SK-N-MC (cell line): ENCODE data around the gene BABAM2.

Source experiments
- DNase-seq: peaks from one replicate; pipeline ENCODE4 v3.0.0-alpha.2; 2011; ENCODE audit warnings: low read depth, low spot score
- H3K27ac ChIP-seq: fragments of 200-600 bp; sonication (generic); 2 replicates; pipeline ENCODE4 v1.5.1; 2016; ENCODE audit warnings: mixed run types
- H3K36me3 ChIP-seq: fragments of 200-600 bp; sonication (generic); 2 replicates; pipeline ENCODE4 v1.6.1; 2017; ENCODE audit warnings: antibody characterized with exemption, low read length, mixed read lengths; ENCODE audit not compliant: insufficient read depth
- H3K4me3 ChIP-seq: fragments of 200-600 bp; sonication (generic); 2 replicates; pipeline ENCODE4 v1.5.1; 2016
- H3K9ac ChIP-seq: fragments of 200-600 bp; sonication (generic); 2 replicates; pipeline ENCODE4 v1.8.0; 2017; ENCODE audit warnings: mixed run types, mixed read lengths; ENCODE audit not compliant: insufficient read length
- H3K9me3 ChIP-seq: fragments of 200-600 bp; sonication (generic); 2 replicates; pipeline ENCODE4 v1.6.1; 2017; ENCODE audit warnings: low read depth, mild to moderate bottlenecking, antibody characterized with exemption, low read length, moderate library complexity, mixed read lengths
- EZH2 ChIP-seq: fragments of 200-600 bp; sonication (generic); IDR thresholded peaks from one replicate; pipeline ENCODE4 v1.6.1; 2017; ENCODE audit warnings: antibody characterized with exemption
- FOXP2 ChIP-seq: optimal IDR thresholded peaks from 2 replicates; pipeline ENCODE3; 2011; ENCODE audit warnings: mild to moderate bottlenecking, moderate library complexity; ENCODE audit not compliant: insufficient read depth; ENCODE audit errors: extremely low read length, control extremely low read depth
- POLR2AphosphoS5 ChIP-seq: IDR thresholded peaks from 2 replicates; pipeline ENCODE4 v1.6.1; 2012; ENCODE audit warnings: mild to moderate bottlenecking, low read depth, low read length, borderline replicate concordance

BABAM2 gene

DNA sequence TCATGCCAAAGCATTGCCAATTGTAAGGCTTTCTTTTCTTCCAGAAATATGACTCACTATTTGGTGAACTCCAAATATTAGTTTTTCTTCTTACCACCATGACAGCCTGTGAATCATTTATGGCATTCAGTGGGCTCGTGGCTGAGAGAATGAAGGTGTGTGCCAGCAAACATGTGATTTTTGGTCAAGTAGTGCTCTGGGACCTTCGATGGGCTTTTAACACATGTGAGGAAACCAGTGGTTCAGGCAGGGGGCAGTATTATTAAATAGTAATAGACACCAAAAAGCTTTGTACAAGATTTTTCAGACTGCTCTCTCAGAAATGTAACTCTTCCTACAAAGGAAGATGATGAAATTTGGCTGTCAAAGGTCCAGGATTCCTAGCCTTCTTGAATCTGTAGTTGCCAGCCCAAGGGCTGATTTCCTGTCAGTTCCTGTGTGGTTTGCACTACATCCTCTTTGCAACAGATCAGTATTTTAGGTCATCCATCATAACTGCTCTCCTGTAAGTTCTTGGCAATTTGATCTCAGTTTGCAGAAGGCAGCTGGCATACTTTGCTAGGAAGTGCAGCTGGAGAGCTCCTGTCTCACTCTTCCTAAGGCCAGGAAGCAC, 64.3 kb downstream of the BABAM2 start:
- H3K36me3 ChIP-seq = no peaks in the 10 kb centered on the region
- TF ChIP-seq FOXP2 = no peak
- no peak; the same call in 1 of the 2 replicates for TF ChIP-seq POLR2AphosphoS5
- TF ChIP-seq EZH2 = no peak
- H3K4me3 ChIP-seq = peak overlapping the region; percentile 36
- H3K9ac ChIP-seq = peak overlapping the region; percentile 11
- no peaks in the 10 kb centered on the region for H3K9me3 ChIP-seq
- H3K27ac ChIP-seq = peak overlapping the region; percentile 78
- DNase-seq = peak; percentile 87

DNA sequence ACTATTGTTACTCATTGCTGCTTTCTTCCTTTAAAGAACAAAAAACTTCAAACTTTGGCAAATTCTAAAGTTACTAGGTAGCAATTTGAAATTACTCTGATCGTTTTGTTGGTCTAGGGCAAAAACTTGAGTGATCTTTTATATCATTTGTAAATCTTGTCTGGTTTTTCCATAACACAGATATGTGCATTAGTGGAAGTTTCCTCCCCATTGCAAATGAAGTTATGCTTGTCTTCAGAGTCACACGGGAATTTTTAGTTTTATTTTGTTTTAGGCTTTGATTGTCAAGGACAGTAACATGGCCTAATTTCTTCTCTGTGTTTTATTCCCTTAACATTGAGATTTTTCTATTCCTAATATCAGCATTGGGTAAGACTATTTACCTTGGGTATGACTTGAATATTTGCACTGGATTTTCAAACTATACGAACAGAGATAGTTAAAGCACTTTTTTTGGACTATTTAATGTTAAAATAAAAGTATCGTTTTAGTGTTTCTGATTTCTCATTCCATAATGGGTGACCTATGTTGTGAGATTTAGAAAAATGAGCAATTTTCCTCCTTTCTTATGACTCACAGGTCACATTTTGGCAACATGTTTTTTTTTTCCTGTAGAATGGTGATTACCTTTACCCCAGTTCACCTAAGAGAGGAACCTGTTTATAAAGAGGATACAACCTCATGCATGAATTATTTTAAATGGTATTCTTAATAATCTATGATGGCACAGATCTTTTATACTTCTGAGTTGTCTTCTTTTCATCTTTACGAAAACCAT, 65.0 kb downstream of the BABAM2 start:
- no peaks in the 10 kb centered on the region for H3K36me3 ChIP-seq
- H3K9me3 ChIP-seq = no peaks in the 10 kb centered on the region
- peak overlapping the region; percentile 36 for H3K4me3 ChIP-seq
- TF ChIP-seq POLR2AphosphoS5 = no peak; the same call in 1 of the 2 replicates
- peak overlapping the region; percentile 78 for H3K27ac ChIP-seq
- H3K9ac ChIP-seq = no peak overlapping the region
- DNase-seq = no peak

DNA sequence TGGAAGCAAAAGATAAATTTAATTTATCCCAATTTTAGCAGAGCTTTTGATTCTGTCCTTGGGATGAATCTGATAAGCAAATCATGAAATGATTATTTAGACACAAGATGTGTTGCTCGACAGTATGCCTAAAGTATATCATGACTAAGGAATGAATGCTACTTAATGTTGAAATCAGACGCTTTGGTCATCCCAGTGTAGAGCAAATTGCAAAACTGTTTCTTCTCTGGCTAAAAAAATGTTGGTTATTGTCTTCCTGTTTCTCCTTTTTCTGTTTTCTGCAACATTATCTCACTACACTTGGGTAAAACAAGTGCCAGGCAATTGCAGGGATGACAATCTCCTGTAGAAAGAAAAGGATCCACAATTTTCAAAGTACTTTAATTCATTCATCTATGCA, 66.4 kb downstream of the BABAM2 start:
- no peak overlapping the region for H3K27ac ChIP-seq
- H3K36me3 ChIP-seq = no peaks in the 10 kb centered on the region
- no peak overlapping the region for H3K4me3 ChIP-seq
- no peak overlapping the region for H3K9ac ChIP-seq
- no peaks in the 10 kb centered on the region for H3K9me3 ChIP-seq
- no peak for TF ChIP-seq POLR2AphosphoS5
- no peak for TF ChIP-seq EZH2
- TF ChIP-seq FOXP2 = no peak
- DNase-seq = no peak

DNA sequence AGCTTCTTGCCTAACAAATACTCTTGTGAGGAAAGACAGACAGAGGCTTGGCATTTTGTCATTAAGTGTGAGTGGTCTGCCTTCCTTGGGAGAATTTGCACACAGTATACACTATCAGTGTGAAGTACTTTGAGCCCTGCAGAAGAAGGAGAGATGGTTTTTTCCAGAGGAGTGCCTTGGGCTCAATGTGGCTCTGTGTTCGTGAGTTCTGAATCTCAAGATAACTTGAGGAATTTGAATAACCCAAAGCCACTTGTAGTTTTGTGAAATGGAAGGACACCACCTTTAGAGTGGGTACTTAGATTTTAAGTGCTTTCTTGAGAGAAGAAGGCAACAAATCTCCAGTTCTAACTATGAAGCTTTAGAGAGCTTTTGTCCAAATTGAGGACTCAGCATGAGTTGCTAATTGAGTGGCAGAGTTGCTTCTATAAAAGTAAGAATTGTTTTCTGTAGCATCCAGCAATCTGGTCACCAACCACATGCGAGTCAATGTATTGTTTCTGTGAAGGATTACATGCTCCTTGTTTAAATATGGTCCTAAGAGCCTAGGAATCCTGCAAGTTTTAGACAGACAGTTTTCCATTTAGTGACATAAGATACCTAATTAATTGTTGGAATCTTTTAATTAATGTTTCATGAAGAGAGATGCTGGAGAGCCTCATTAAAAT, 68.3 kb downstream of the BABAM2 start:
- Histone ChIP-seq H3K4me3 (no peak overlapping the region), H3K9ac (no peak overlapping the region), H3K36me3 (no peaks in the 10 kb centered on the region), H3K27ac (no peak overlapping the region), H3K9me3 (no peaks in the 10 kb centered on the region)
- TF ChIP-seq FOXP2 (no peak), EZH2 (no peak), POLR2AphosphoS5 (no peak)
- DNase-seq = no peak

DNA sequence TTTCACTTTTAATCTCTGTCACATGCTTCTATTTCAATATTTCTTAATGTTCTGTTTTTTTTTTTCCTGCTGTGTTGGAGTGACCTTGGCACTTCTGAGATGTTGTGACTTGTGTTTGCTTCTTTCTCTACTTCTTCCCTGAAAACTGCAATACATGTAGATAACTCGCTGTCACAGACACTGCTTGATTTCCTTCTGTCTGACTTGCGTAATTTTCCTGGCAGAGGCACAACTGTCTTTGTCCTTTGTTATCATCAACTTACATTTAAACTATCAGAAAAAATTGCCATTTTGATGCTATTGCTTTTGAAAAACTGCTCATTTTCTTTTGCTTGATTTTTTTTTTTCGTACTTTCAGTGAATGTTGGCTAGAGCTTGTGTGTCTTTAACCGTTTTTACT, 69.0 kb downstream of the BABAM2 start:
- TF ChIP-seq POLR2AphosphoS5 = no peak
- no peak for TF ChIP-seq FOXP2
- no peak for TF ChIP-seq EZH2
- 0 out of 2 replicates have a peak overlapping the region, but pooled peaks have one; percentile 1 for H3K4me3 ChIP-seq
- no peaks in the 10 kb centered on the region for H3K9me3 ChIP-seq
- H3K36me3 ChIP-seq = no peaks in the 10 kb centered on the region
- no peak for DNase-seq
- no peak overlapping the region for H3K9ac ChIP-seq
- no peak overlapping the region for H3K27ac ChIP-seq

DNA sequence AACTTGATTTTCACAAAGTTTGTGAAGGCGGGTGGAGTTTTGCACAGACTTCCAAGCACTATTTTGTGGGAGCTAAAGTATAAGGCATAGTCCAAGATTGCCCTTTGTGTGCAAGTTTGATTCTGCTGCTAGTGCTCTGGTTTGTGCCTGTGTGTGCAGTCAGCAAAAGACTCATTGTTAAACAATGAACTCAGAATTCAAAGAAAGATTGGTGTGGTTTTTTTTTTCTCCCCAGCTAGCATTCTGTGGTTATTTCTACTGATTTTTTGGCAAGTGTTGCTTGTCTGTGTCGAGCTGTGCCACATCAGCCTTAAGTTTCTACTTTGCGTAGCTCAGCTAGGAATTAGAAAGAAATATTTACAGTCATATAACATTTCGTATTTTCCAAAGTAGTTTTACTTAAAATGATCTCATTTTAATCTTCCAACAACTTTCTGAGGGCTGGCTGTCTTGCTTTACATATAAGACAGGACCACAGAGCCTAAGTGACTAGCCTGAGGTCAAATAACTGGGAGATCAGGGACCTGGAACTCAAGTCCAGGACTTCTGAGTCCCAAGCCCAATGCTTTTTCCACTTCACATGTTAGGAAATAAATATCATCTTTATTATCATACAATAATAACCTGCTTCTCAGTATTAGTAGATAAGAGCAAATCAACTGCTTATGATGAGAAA, 69.8 kb downstream of the BABAM2 start:
- peak overlapping the region; percentile 9; the same call in 1 of the 2 replicates for H3K27ac ChIP-seq

DNA sequence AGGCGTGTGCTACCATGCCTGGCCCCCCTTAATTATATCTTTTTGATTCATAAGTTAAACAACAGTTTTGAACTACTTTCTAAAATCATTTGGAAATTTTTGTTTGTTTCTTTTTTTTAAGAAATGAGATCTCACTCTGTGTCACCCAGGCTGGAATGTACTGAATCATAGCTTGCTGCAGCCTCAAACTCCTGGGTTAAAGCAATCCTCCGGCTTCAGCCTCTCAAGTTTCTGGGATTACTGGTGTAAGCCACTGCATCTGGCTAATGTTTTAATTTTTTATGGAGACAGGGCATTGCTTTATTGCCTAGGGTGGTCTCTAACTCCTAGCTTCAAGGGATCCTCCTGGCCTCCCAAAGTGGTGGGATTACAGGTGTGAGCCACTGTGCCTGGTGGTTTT, 71.5 kb downstream of the BABAM2 start:
- DNase-seq = no peak
- Histone ChIP-seq H3K27ac (no peak overlapping the region), H3K9ac (no peak overlapping the region), H3K4me3 (no peak overlapping the region), H3K9me3 (no peaks in the 10 kb centered on the region), H3K36me3 (no peaks in the 10 kb centered on the region)
- TF ChIP-seq FOXP2 = no peak
- TF ChIP-seq POLR2AphosphoS5 = no peak
- TF ChIP-seq EZH2 = no peak

More for the DNA sequence above, 69.8 kb downstream of the BABAM2 start:
- Histone ChIP-seq H3K36me3 (no peaks in the 10 kb centered on the region), H3K9me3 (no peaks in the 10 kb centered on the region), H3K9ac (no peak overlapping the region), H3K4me3 (peak overlapping the region; percentile 25)
- DNase-seq = no peak
- TF ChIP-seq EZH2 = no peak
- no peak for TF ChIP-seq FOXP2
- TF ChIP-seq POLR2AphosphoS5 = no peak

DNA sequence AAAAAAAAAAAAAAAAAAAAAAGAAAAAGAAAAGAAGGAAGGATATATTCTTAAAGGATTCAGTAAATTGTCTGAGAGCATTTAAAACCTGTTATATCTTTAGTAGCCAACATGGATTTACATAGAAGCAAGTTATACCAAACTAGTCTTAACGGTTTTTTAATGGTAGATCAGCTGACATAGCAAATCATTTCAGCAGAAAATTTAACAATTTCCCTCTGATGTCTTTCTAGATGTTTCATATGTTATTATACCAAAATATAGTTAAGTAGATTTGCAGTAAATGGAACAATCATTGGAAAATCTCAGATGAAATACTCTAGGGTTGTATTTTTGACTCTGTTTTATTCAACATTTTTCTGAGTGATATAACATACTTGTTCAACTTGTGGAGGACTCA, 72.9 kb downstream of the BABAM2 start:
- no peaks in the 10 kb centered on the region for H3K9me3 ChIP-seq
- no peak for DNase-seq
- H3K27ac ChIP-seq = no peak overlapping the region
- H3K9ac ChIP-seq = no peak overlapping the region
- no peak for TF ChIP-seq EZH2
- TF ChIP-seq FOXP2 = no peak
- TF ChIP-seq POLR2AphosphoS5 = no peak
- no peak overlapping the region for H3K4me3 ChIP-seq
- no peaks in the 10 kb centered on the region for H3K36me3 ChIP-seq
